HG03469 (cell line): Measurements from ENCODE around the gene CA12.

Experiments used
- ATAC-seq: cut with Tn5 transposase; IDR thresholded peaks from one replicate; pipeline ENCODE4 v1.9.1; 2021; ENCODE audit warnings: mild to moderate bottlenecking, moderate library complexity, moderate number of reproducible peaks; ENCODE audit not compliant: unreplicated experiment

Gene CA12

DNA sequence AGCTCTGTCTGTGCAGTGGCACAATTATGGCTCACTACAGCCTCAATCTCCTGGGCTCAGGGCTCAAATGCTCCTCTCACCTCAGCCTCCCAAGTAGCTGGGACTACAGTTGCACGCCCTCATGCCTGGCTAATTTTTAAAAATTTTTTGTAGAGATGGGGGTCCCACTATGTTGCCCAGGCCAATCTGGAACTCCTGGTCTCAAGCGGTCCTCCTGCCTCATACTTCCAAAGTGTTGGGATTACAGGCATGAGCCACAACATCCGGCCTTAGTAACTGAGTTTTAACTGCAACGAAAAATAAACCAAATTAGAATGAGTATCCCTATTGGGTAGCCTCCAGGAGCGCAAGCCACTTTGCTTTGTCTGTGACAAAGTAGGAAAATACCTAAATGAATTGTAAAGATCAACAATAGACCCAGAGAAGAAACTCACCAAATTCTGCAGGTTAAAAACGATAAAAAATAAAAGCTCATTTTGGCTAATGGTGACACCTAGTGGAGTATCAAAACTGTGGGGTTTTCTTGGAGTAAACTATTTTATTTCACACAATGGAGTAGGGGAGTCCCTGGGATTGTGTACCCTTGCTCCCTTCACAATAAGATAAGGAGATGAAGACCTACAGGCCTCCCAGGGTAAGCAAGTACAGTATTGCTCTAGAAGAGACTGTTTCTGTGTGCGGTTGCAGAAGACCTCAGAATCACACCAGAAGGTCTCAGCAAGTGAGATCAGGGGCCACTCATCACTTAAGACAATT is 21.0 kb upstream of the CA12 start:
- ATAC-seq: no peak

DNA sequence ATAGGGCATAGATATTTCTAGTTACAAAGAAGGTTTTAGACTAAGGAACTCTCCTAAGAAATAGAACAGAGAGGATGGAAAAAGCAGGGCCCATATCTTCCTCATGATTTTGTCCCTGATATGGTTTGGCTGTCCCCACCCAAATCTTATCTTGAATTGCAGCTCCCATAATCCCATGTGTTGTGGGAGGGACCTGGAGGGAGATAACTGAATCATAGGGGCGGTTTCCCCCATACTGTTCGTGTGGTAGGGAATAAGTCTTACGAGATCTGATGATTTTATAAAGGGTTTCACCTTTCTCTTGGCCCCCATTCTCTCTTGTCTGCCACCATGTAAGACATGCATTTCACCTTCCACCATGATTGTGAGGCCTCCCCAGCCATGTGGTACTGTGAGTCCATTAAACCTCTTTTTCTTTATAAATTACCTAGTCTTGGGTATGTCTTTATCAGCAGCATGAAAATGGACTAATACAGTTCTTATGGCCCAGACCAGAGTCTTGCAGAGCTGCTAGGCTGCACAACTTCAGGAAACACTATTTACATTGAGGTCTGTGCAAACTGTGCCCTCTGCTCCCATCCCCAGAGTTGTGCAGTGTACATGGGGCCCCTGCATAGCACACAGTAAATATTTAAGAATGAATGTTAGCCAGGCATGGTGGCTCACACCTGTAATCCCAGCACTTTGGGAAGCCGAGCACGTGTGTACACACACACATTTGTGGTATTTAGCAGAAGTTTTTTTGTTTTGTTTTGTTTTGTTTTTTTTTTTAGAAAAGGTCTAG is 20.3 kb upstream of the CA12 start:
- ATAC-seq: no peak

DNA sequence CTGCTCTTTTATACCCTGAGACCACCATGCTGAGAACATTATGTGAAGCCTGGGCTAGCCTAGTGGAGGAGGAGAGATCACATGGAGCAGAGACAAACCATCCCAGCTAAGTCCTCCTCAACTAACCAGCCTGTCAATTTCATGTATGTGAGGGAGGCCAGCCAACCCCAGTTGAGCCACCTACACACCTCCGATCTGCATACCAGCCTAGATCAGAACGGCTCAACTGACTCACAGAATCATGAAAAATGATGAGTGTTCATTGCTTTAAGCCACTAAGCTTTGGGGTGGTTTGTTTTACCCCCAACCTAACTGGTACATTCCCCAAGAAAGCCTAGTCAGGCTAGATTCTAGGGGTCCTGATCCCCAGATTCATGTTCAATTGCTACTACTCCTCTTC is 19.4 kb upstream of the CA12 start:
- no peak for ATAC-seq

DNA sequence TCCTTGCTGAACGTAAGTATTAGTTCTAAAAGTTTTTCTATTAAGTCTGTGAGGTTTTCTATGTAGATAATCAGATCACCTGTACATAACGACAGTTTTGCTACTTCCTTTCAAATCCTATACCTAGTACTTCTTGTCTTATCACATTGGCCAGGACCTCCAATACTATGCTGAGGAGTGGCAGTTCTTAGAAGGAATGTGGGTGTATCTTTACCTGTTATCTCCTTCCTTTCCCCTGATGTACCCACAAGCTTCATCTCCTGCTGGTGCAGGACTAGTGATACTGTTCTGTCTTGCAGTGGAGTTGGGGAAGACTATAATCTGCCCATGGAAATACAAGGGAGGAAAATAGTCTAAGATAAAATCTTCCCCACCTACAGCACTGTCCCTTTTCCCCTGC is 16.8 kb upstream of the CA12 start:
- ATAC-seq: no peak

DNA sequence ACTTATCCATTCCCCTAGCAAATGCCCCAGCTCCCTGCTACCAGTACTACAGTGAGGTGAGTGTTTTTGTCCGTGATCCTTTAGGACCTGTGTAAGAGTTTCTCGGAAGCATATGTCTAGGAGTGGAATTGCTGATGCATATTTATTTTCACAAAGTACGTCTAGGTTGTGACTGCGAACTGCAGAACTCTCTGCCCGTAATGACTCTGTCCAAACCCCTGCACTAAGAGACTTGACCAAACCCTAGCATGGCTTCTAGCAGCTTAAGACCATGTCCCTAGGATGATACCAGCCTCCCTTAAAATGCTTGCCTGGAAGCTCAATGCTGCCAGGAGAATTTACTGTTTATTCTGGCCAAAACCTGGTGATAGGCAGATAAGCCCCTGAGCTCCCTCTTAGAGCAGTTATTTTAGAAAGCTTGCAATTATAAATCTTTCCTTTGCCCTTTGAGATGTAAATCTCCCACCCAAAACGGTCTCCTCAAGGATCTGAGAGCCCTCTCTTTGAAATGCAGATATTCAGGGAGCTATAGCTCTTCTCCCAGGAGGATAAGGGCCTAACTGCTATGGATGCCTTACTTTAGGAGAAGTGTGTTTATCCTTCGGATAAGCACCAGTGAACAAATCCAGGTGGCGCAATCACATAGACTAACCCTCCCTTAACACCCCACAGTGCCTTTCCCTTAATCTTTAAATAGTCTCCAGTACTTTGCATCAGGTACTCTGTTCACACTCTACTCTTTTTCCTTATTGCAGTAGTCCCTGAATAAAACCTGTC is 14.7 kb upstream of the CA12 start:
- no peak for ATAC-seq

DNA sequence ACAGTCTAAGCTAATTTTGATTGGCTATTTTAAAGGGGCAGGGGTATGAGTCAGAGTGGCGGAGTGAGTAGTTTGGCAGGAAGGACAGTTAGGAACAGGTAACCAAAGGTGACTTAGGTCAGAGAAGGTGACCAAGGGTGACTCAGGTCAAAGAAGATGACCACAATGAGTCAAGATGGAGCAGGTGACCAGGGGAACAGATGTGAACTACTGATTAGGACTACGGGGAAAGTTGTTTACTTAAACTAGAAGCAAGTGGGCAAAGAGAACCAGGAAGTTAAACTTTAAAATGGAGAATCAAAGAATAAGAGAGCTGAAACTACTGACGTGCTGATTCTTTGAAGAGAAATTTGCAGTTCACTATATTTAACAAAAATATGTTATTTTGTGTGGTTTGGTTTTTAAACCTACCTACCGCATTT is 14.1 kb upstream of the CA12 start:
- no peak for ATAC-seq

DNA sequence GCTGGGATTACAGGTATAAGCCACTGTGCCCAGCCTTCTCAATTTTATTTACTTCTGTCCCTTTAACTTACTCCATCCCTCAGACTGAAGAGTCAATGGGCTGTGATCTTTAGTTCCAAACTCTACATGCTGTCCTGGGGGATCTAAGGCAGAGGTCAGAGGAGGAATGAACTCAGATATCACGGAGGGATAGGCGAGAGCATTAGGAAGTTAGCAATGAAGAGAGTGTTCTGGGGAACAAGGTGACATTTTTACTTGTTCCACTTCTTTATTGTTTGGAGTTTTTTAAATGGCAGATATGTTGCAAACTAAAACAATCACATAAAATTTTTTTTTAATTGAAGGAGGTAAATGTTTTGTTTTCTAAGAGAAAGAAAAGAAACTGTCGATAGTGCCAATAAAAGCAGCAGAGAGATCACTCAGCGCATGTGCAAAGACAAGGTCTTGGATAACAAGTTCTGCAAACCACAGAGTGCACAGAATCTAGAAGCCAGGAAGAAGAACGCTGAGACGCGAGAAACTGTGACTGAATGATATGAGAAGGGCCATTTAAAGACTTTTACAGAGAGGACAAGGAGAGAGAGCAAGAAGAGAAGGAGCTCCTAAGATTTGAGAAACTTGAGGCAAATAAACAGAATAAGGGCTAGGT is 10.8 kb upstream of the CA12 start:
- no peak for ATAC-seq

DNA sequence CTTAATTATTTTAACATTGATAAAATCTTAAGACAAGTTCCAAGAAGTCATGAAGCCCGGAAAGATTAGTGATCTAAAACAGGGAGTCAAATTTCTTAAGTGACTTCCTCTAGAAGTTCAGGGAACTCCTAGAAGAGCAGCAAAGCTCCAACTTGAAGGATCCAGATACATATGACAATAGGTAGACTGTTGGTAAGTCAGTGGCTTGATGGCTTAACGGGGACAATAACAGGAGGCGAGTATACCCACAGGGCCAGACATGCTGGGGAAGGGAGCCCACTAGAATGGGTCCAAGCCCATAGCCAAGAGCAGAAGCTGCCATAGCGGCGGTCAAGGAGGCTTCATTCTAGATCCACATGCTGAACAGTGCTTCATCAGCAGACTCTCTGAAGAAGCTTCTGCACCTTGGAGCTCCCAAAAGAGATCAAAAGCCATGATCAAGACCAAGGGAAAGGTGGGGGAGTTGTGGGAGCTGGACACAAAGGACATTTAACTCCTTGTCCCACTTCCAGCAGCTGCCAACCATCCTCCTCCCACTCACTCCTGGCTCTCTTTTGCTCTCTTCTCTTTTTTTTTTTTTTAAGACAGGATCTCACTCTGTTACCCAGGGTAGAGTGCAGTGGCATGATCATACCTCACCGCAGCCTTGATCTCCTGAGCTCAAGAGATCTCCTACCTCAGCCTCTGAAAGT is 10.2 kb upstream of the CA12 start:
- ATAC-seq: no peak

DNA sequence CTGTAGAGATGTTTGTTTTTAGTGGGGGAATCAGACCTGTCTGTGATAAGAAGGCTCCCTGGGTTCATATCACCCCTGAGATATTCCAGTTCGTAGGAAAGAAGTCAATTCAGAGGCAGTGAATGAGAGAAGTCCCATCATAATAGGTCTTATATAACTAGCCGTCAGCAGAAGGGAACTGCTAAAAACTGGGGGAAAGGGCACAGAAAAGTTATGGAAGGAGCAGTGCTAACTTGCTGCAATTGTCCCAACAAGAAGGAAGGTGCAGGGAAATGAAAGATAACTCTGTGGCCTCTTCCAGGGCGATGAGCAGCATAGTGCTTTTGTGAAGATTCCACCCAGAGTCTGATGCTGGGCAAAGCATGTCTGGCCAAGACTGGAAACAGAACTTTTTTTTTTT is 9.0 kb upstream of the CA12 start:
- no peak for ATAC-seq

DNA sequence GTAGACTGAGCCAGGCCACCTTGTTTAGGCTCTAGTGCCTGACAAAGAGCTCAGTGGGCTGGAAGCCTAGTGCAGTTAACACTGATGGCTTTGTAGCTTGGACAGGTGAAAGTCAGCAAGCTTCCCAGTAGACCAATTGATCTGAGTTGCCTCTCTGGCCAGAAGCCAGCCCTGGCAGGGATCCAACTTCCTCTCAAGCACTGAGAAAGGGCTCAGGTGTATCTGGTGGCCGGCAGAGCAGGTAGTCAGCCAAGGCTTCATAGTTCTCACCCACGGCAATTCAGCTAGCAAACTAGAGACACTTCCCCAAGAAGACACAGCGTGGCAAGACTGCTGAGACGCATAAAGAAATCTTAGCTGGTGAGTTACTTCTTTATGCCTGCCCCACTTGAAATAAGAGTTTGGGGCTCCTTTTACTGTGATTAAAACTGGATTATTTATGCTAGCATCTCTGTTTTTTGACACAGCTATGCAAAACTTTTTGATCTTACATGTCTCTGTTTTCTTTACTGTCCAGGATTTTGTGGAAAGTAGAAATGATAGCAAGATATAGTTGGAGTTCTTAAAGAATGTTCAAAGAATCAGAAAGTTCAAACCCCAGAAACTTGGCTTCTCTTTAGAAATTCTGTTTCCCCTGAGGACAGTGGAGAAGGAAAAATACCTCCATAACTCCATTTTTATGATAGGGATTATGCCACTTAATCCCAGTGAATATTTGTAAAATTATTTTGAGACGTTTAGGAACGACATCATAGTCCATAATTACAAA is 8.4 kb upstream of the CA12 start:
- no peak for ATAC-seq

DNA sequence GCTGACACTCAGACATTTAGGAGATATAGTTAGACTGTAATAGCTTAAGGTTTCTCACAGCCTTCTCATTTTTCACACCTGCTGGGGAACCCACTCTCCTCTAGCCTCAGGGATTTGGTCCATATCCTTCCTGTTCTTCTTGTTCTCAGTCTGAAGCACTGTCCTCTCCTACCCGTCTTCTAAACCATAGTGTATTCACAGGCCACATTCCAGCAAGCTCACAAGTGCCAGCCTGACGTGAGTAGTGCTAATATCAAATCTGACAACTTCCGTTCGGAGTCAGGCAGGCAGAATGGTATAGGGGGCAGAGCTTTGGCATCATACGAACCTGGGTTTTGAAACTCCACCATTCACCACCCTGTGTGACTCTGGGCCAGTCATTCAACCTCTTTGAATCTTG is 6.9 kb upstream of the CA12 start:
- ATAC-seq: no peak

DNA sequence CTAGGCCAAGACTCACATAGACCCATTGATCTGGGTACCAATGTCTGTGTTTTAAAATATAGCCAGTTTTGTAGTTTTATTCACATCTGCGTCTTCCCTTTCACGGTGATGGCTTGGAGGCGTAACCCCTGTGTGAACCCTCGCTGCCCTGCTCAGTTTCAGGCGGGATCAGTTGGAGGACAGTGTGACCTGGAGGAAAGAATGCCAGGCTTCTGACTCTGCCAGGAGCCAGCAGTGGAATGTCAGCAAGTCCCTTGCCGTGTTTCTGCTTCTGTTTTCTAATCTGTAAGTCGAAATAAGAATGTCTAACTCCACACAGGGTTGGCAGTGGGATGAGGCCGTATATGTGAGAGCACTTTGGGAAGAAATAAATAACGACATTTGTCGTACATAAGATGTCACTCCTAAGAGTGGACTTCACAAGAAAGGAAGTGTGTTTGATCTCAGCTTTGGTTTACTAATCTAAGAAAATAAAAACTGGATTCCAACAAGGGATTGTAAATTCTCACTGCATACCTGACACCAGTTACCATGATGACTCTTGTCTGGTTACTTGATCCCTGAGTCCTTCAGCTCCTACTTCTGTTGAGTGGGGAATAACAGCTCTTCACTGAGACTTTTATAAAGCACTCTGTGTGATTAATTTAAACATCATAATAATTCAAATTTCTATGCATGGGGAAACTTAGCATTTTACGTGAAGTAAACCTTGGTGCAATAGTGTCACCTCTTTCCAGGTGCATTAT is 6.3 kb upstream of the CA12 start:
- no peak for ATAC-seq

DNA sequence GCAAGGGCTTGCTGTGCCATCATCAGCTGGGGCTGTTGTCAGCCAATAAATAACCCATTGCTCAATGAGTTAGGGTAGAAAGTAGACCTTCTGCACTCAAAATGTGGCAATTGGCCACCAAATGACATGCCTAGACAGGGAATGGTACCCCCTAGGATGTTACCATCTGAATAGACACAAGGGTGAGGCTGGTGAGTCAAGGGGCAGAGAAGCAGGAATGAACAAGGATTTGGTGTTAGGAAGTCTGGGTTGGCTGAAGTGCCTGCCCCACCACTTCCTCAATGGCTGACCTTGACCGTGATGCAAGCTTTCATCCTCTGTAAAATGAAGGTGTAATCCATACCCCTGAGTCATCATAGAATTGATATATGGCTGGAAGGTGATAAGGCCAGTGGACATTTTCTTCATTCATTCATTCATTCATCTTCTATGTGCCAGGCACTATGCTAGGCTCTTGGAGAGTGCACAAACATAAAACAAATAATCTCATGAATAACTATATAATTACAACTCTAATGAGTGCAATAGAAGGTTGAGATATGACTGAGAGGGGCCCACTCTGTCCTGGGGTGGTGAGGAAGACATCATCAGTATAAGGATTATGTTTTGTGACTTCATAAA is 4.4 kb upstream of the CA12 start:
- no peak for ATAC-seq

DNA sequence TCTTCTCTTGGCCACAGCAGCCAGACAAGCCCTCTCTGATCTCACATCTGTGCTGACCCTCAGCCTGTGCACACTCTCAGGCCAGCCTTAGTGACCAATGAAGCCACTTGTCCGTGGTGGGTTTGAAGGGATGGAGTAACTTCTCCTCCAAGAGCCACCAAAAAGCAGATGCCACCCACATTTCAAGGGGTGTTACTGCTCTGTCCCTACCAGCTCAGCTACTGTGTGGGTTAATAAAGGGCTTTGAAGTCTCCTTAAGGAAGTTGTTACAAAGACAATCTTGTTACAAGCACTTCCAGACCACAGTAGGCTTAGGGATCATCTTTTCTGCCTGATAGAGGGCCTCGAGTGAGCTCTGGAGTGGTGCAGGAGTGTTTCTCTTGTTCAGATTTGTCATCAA is 3.3 kb upstream of the CA12 start:
- ATAC-seq: no peak

DNA sequence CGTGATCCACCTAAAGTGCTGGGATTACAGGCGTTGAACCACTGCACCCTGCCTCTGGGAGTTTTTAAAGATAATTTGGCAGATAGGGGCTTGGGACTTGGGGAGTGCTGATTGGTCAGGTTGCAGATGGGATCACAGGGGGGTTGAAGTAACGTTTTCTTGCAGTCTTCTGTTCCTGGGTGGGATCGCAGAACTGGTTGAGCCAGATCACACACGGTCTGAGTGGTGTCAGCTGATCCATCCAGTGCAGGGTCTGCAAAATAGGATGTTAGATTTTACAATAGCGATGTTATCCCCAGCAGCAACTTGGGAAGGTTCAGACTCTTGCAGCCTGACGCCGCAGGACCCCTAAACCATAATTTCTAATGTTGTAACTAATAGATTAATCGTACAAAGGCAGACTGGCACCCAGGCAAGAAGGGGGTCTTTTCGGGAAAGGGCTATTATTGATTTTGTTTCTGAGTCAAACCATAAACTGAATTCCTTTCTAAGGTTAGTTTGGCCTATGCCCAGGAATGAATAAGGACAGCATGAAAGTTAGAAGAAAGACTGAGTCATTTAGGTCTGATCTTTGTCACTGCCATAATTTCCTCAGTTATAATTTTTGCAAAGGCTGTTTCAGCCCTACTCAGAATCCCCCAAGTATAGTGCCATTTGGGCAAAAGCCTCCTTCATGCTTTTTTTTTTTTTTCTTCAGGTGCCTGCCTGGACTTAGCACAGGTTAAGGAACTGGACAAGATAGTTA is 1.5 kb upstream of the CA12 start:
- ATAC-seq: no peak

DNA sequence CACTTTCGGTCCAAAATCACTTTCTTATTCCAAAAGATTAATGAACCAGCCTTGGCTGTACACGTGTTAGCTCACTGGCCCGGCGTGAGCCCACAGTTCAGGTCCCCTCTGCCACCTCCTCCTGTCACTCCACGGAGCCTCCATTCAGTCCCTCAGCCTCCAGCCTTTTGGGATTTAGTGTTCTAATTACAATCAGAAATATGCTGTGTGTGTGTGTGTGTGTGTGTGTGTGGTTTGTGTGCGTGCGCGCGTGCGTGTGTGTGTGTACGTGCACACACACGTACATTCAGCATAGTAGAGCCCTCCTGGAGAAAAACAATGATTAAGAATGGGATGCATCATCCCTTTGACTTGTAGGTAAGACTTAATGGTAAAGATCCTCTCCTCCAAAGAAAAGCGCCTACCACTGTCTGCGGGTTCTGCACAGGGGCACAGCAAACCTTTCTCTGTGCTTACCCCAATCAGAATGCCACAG is 801 bp downstream of the CA12 start:
- no peak for ATAC-seq

DNA sequence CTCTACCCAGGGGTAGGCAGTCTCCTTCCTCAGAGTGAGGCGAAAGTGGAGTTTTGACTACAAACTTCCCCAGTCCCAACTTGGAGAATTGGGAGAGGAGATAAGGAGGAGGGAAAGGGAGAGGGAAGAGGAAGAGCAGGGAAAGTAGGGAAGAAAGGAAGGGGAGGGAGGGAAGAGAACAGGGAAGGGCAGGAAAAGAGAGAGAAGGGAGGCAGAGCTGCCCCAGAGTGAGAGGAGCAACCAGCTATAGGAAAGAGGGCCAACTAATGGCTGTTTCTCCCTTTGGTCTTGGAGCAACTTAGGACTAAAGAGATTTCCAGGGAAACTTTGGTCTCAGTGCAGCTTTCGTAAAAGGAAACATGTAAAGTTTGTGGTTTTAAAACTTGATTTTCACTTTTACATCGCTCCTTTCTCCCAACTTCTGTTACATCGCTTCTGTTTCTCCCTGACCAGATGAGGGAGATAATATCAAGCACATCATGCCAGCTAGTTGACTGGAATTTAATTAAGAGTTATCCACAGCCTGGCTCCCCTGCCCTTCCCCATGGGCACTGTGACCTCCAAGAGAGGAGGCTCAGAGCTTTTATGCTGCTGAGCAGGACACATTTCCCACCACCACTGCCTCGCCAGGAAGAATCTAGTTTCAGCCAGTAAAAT is 1.4 kb downstream of the CA12 start:
- no peak for ATAC-seq
